Glutamatergic neuron (in vitro differentiated cells): ENCODE results near the gene TSPAN5. TPM values are rescaled to one million over a fixed set of nuclear protein-coding genes. Genes with fewer than 3 reads are reported as not detected.

Experiments
- DNase-seq: peaks from one replicate; pipeline ENCODE4 v3.0.0; 2022
- H3K27ac Mint-ChIP-seq: one replicate; pipeline ENCODE4 v1.8.0; 2020; ENCODE audit warnings: mild to moderate bottlenecking, mixed read lengths, inconsistent platforms; ENCODE audit not compliant: unreplicated experiment
- H3K27me3 Mint-ChIP-seq: one replicate; pipeline ENCODE4 v1.8.0; 2020; ENCODE audit warnings: mild to moderate bottlenecking, moderate library complexity, mixed read lengths, inconsistent platforms; ENCODE audit not compliant: unreplicated experiment
- H3K36me3 Mint-ChIP-seq: one replicate; pipeline ENCODE4 v1.8.0; 2020; ENCODE audit warnings: mild to moderate bottlenecking, mixed read lengths, inconsistent platforms; ENCODE audit not compliant: unreplicated experiment
- H3K4me1 Mint-ChIP-seq: one replicate; pipeline ENCODE4 v1.8.0; 2020; ENCODE audit warnings: mild to moderate bottlenecking, low read depth, mixed read lengths, inconsistent platforms; ENCODE audit not compliant: unreplicated experiment
- H3K4me3 Mint-ChIP-seq: one replicate; pipeline ENCODE4 v1.8.0; 2020; ENCODE audit warnings: mild to moderate bottlenecking, mixed read lengths, inconsistent platforms; ENCODE audit not compliant: unreplicated experiment
- H3K9me3 Mint-ChIP-seq: one replicate; pipeline ENCODE4 v1.8.0; 2020; ENCODE audit warnings: mild to moderate bottlenecking, moderate library complexity, mixed read lengths, inconsistent platforms; ENCODE audit not compliant: unreplicated experiment
- total RNA-seq: library from RNA; stranded (reverse); fragmentation: NEBNext Ultra II Directional; extraction: Animal tissue kit (Norgen Biotek cat#: 25700); gene quantifications from one replicate; pipeline ENCODE4 v1.2.1, GENCODE V29; 2021; ENCODE audit not compliant: unreplicated experiment
- TF ChIP-seq, protein P1 (sequence below): fragments of 200-600 bp; sonication (generic); IDR thresholded peaks from one replicate; pipeline ENCODE4 v1.5.0; 2021; ENCODE audit not compliant: partially characterized antibody, unreplicated experiment

The TSPAN5 gene
- total RNA-seq, 1 donor from 2014 or later, result 40.5 TPM

DNA sequence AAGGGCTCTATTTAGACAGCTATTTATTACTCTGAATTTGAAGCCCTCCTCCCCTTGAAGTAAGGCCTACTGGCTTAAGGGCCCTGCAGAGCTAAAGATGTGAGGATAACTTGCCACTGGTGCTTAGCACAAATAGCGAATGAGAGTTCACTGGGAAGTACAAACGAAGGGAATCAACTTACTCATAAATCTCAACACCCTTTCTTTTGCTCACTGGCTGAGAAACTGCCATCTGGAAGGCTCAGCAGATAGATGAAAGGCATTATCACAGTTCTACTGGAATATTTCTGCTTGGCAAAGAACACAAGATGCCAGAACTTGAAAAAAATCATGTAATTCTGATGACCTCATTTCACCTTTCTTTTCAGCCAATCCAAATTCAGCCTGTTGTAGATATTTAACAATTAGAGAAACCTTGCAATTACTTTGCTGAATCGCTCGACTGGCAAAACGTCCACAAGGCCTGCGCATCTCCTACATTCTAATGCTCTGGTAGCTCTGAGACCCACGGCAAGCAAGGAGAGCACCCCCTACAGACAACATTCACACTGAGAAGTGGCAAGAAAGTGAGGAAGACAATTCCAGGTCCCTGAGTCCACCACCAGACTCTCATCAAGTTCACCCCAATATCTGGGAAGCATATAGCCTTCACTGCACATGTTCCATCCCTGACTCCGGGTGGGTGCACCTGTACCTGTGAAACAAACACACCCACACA lies 27.5 kb downstream of the TSPAN5 start:
- H3K4me3 Mint-ChIP-seq, result peak overlapping the region; percentile 36
- peaks cover 29% of the 10 kb centered on the region for H3K4me1 Mint-ChIP-seq
- H3K9me3 Mint-ChIP-seq, result peaks cover 2% of the 10 kb centered on the region
- H3K36me3 Mint-ChIP-seq, result peaks cover 25% of the 10 kb centered on the region
- no peak for DNase-seq
- no peak overlapping the region for H3K27ac Mint-ChIP-seq
- H3K27me3 Mint-ChIP-seq, result peaks cover 2% of the 10 kb centered on the region
- TF ChIP-seq, protein P1, sequence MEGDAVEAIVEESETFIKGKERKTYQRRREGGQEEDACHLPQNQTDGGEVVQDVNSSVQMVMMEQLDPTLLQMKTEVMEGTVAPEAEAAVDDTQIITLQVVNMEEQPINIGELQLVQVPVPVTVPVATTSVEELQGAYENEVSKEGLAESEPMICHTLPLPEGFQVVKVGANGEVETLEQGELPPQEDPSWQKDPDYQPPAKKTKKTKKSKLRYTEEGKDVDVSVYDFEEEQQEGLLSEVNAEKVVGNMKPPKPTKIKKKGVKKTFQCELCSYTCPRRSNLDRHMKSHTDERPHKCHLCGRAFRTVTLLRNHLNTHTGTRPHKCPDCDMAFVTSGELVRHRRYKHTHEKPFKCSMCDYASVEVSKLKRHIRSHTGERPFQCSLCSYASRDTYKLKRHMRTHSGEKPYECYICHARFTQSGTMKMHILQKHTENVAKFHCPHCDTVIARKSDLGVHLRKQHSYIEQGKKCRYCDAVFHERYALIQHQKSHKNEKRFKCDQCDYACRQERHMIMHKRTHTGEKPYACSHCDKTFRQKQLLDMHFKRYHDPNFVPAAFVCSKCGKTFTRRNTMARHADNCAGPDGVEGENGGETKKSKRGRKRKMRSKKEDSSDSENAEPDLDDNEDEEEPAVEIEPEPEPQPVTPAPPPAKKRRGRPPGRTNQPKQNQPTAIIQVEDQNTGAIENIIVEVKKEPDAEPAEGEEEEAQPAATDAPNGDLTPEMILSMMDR, result no peak

DNA sequence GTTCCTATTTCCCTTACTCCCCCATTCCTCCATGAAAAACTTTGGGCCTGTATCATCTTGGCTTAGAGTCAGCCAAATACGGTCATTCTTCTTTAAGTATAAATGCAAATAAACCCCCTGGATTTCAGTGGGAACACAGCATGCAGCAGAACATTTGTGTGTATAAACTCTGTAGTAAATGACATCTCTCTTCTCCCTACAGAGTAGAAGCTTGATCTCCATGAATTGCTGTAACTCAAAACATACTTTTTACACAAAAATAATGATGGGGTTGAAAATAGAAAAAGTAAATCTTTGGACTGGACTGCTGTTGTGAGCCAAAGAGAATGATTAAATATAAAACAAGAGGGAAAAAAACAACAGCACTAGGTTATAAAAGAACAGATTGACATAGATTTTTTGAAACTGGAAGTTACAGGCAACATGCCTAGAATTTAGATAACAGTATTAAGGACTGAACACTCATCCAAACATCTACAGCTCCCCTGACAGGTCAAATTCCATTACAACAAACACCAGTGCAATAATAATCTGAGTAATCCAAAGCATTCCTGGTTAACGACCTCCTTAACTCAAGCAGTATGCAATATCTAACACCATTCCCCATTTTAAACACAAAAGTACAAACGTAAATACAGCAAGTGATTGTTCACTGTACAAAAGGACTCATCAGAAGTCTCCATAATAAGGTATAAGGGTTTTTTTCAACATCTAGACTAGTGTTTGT lies 30.7 kb downstream of the TSPAN5 start:
- peaks cover 2% of the 10 kb centered on the region for H3K9me3 Mint-ChIP-seq
- no peak overlapping the region for H3K27ac Mint-ChIP-seq
- H3K4me3 Mint-ChIP-seq, result no peak overlapping the region
- H3K27me3 Mint-ChIP-seq, result peaks cover 2% of the 10 kb centered on the region
- TF ChIP-seq, protein P1, result no peak
- peaks cover 8% of the 10 kb centered on the region for H3K36me3 Mint-ChIP-seq
- H3K4me1 Mint-ChIP-seq, result peaks cover 31% of the 10 kb centered on the region
- DNase-seq, result no peak

DNA sequence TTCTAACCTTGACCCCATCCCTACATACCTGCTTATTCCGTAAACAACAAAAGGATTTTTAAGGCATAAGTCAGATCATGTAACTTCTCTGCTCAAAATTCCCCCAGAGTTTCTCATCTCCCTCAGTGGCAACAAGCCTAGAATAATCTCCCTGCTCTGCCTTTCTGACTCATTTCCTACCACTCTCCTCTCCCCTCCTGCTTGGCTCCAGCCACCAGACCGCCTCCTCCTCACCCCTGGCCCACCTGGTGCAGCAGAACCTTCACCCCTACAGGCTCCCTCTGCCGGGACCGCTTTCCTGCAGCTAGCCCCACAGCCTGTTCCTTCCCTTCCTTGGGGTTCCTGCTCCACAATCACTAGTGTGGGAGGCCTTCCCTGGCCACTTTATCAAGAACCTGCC lies 32.1 kb downstream of the TSPAN5 start:
- Mint-ChIP-seq H3K9me3 (no peaks in the 10 kb centered on the region), H3K36me3 (peaks cover 5% of the 10 kb centered on the region), H3K27me3 (no peaks in the 10 kb centered on the region), H3K4me3 (no peak overlapping the region), H3K4me1 (peaks cover 26% of the 10 kb centered on the region), H3K27ac (no peak overlapping the region)
- TF ChIP-seq, protein P1, result no peak
- no peak for DNase-seq

DNA sequence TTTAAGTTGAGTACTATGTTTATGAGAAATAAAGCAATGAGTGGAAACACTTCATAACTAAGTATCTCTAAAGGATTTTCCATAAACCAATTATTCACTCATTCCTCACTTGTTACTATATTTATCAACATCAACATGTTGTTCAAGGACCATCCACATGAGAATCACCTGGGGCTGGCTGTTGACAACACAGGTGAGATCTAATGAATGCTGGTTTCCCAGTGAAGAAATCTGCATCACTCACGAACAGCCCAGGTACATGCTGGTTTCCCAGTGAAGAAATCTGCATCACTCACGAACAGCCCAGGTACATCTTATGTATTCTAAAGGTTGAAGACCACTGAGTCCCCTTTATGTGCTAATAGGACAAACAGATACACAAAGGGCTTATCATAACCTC lies 32.5 kb downstream of the TSPAN5 start:
- Mint-ChIP-seq H3K27me3 (no peaks in the 10 kb centered on the region), H3K36me3 (peaks cover 5% of the 10 kb centered on the region), H3K27ac (no peak overlapping the region), H3K9me3 (no peaks in the 10 kb centered on the region), H3K4me3 (no peak overlapping the region), H3K4me1 (peaks cover 25% of the 10 kb centered on the region)
- DNase-seq, result no peak
- TF ChIP-seq, protein P1, result no peak

- Mint-ChIP-seq H3K27ac (no peak overlapping the region), H3K36me3 (peaks cover 5% of the 10 kb centered on the region), H3K27me3 (no peaks in the 10 kb centered on the region), H3K4me1 (peaks cover 26% of the 10 kb centered on the region), H3K4me3 (no peak overlapping the region), H3K9me3 (no peaks in the 10 kb centered on the region)
- DNase-seq, result no peak
- TF ChIP-seq, protein P1, result no peak
These were observed 33.0 kb downstream of the TSPAN5 start for GRCh38 chr4:98625399-98625798.
